OCI-LY7 (cell line): ENCODE measurements around the gene ASIP. TPM values are rescaled to one million over a fixed set of nuclear protein-coding genes. Genes with fewer than 3 reads are reported as not detected.

Experiments used
- BruUV-seq: library from RNA; stranded (reverse); fragments of 400-500 nt; replicated peaks from 2 replicates; lab custom pipeline; 2021; lab: Mats Ljungman, UMichigan
- CTCF ChIA-PET: fragments of 300-600 bp; sonication (Branson Sonifier 250); formaldehyde crosslinking; loops from one replicate; lab custom pipeline; 2022; ENCODE audit warnings: antibody characterized with exemption; ENCODE audit not compliant: unreplicated experiment; lab: Charles Lee
- POLR2A ChIA-PET: fragments of 300-600 bp; sonication (Branson Sonifier 250); formaldehyde crosslinking; loops from one replicate; lab custom pipeline; 2022; ENCODE audit warnings: antibody characterized with exemption; lab: Charles Lee
- DNase-seq: peaks from one replicate; pipeline ENCODE4 v3.0.0-alpha.2; 2015; ENCODE audit warnings: low spot score
- H2AFZ ChIP-seq: fragments of 200-600 bp; sonication (generic), shearing (Covaris generic); 2 replicates; pipeline ENCODE4 v1.6.1; 2014; ENCODE audit warnings: mild to moderate bottlenecking, antibody characterized with exemption, low read length, moderate library complexity
- H3K27ac ChIP-seq: fragments of 200-600 bp; sonication (generic); 2 replicates; pipeline ENCODE4 v1.5.1; 2014; ENCODE audit warnings: mixed run types, low read depth, mild to moderate bottlenecking, moderate library complexity, low read length, inconsistent platforms; ENCODE audit not compliant: poor library complexity, severe bottlenecking
- H3K36me3 ChIP-seq: fragments of 200-600 bp; sonication (generic); 2 replicates; pipeline ENCODE4 v1.6.1; 2014; ENCODE audit warnings: mild to moderate bottlenecking, antibody characterized with exemption, low read length, moderate library complexity, mixed read lengths; ENCODE audit not compliant: insufficient read depth
- H3K4me1 ChIP-seq: fragments of 200-600 bp; sonication (generic); 2 replicates; pipeline ENCODE4 v1.5.1; 2014; ENCODE audit warnings: mild to moderate bottlenecking, low read length; ENCODE audit not compliant: insufficient read depth, poor library complexity, severe bottlenecking
- H3K4me2 ChIP-seq: fragments of 200-600 bp; sonication (generic); 2 replicates; pipeline ENCODE4 v1.6.1; 2014; ENCODE audit warnings: mild to moderate bottlenecking, low read length
- H3K4me3 ChIP-seq: fragments of 200-600 bp; sonication (generic); 2 replicates; pipeline ENCODE4 v1.5.1; 2014; ENCODE audit warnings: mild to moderate bottlenecking, low read depth, low read length; ENCODE audit not compliant: poor library complexity, severe bottlenecking
- H3K79me2 ChIP-seq: fragments of 200-600 bp; sonication (generic); 2 replicates; pipeline ENCODE4 v1.6.1; 2016; ENCODE audit warnings: low read depth, mild to moderate bottlenecking, low read length, moderate library complexity, mixed read lengths; ENCODE audit not compliant: insufficient read depth
- H3K9me2 ChIP-seq: fragments of 200-600 bp; sonication (generic); 2 replicates; pipeline ENCODE4 v1.6.1; 2016; ENCODE audit warnings: mild to moderate bottlenecking, low read length, mixed read lengths; ENCODE audit not compliant: insufficient read depth
- H3K9me3 ChIP-seq: fragments of 200-600 bp; sonication (generic); 2 replicates; pipeline ENCODE4 v1.6.1; 2014; ENCODE audit warnings: mild to moderate bottlenecking, mixed run types, low read length, mixed read lengths
- H4K20me1 ChIP-seq: fragments of 200-600 bp; sonication (generic); 2 replicates; pipeline ENCODE4 v1.6.1; 2014; ENCODE audit warnings: mild to moderate bottlenecking, antibody characterized with exemption, low read length, moderate library complexity, mixed read lengths; ENCODE audit not compliant: insufficient read depth
- CTCF ChIP-seq: fragments of 200-600 bp; sonication (generic); conservative IDR thresholded peaks from 2 replicates; pipeline ENCODE4 v1.5.1; 2014; ENCODE audit warnings: mild to moderate bottlenecking, antibody characterized with exemption, low read length, moderate library complexity, mixed read lengths
- EZH2phosphoT487 ChIP-seq: fragments of 200-600 bp; sonication (generic); IDR thresholded peaks from 2 replicates; pipeline ENCODE4 v1.6.1; 2018; ENCODE audit warnings: low read depth, borderline replicate concordance, mild to moderate bottlenecking, mixed run types, antibody characterized with exemption, low read length, moderate library complexity, mixed read lengths
- intact Hi-C: fragments of 100-400 bp; cut with micrococcal nuclease; formaldehyde crosslinking; loops from one replicate; pipeline ENCODE4 v1.10.0; 2022; ENCODE audit not compliant: unreplicated experiment
- total RNA-seq, 2 experiments: library from RNA; depleted of rRNA in 1 of 2; stranded (reverse); fragments of >200 nt in 1 of 2; shearing (Covaris generic) in 1 of 2; gene quantifications; 2 replicates each; pipeline ENCODE4 v1.2.3, GENCODE V29; 2014 to 2022

The ASIP gene
- total RNA-seq, 2 experiments from 2014 or later, result 0.32 to 0.82 TPM

GRCh38 chr20:34268145-34268544 is 26.9 kb downstream of the ASIP start:
- CTCF ChIA-PET, result no interaction called here
- POLR2A ChIA-PET, result no interaction called here
- intact Hi-C loops, result no loop called here

GRCh38 chr20:34268851-34269636 is 27.8 kb downstream of the ASIP start:
- intact Hi-C loops, result no loop called here
- TF ChIP-seq EZH2phosphoT487, result no peak
- no peak for TF ChIP-seq CTCF
- POLR2A ChIA-PET, result interaction anchor here (0.7 kb wide), 1 partner anchor 244 kb away, joined by 4 read pairs; no protein-coding TSS in a partner anchor
- H3K27ac ChIP-seq, result no peak overlapping the region
- H2AFZ ChIP-seq, result no peak overlapping the region
- H3K4me1 ChIP-seq, result no peaks in the 10 kb centered on the region
- CTCF ChIA-PET, result no interaction called here
- peak overlapping the region; percentile 29; the same call in 1 of the 2 replicates for H3K4me2 ChIP-seq
- H3K36me3 ChIP-seq, result peaks cover 51% of the 10 kb centered on the region
- no peaks in the 10 kb centered on the region for H3K79me2 ChIP-seq
- no peaks in the 10 kb centered on the region for H3K9me2 ChIP-seq
- DNase-seq, result no peak
- no TSS peak for BruUV-seq
- no peaks in the 10 kb centered on the region for H4K20me1 ChIP-seq
- no peaks in the 10 kb centered on the region for H3K9me3 ChIP-seq
- H3K4me3 ChIP-seq, result no peak overlapping the region

More at GRCh38 chr20:34268145-34268544, 26.9 kb downstream of the ASIP start:
- TF ChIP-seq EZH2phosphoT487 (no peak), CTCF (no peak)
- BruUV-seq, result no TSS peak
- no peaks in the 10 kb centered on the region for H3K9me3 ChIP-seq
- no peak for DNase-seq
- H3K79me2 ChIP-seq, result no peaks in the 10 kb centered on the region
- H3K9me2 ChIP-seq, result no peaks in the 10 kb centered on the region
- no peaks in the 10 kb centered on the region for H3K4me1 ChIP-seq
- H3K4me2 ChIP-seq, result no peak overlapping the region
- H3K4me3 ChIP-seq, result no peak overlapping the region
- no peaks in the 10 kb centered on the region for H4K20me1 ChIP-seq
- H3K27ac ChIP-seq, result no peak overlapping the region
- H2AFZ ChIP-seq, result no peak overlapping the region
- peaks cover 42% of the 10 kb centered on the region for H3K36me3 ChIP-seq
